Astrocyte (in vitro differentiated cells and primary cell): ENCODE results near the gene NEMP2.

ENCODE experiments used
- EZH2 ChIP-seq: IDR thresholded peaks from 2 replicates; pipeline ENCODE4 v1.6.1; 2012; ENCODE audit warnings: mild to moderate bottlenecking, low read length, inconsistent platforms; ENCODE audit not compliant: insufficient read depth
- TF ChIP-seq, protein P1 (sequence below): IDR thresholded peaks from 2 replicates; pipeline ENCODE4 v1.5.1; 2011; ENCODE audit warnings: low read depth, mild to moderate bottlenecking, inconsistent platforms, low read length, moderate library complexity; ENCODE audit not compliant: insufficient read depth

DNA sequence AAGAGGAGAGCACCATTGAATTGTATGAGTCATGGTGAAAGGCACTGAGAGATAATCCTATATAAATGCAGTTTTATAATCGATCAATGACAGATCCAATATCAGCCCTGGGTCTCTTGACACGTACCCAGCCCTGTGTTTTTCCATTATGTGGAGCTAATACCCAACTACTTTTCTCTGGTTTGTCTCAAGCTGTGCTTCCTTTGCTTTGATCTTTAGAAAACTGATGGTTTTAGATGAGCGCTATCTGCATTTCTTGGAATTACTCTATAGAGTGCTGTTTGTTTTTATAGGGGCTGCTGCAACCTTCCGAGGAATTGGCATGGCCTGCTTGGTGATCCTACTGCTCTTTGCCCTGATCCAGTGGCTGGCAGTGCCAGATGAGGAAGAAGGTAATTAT is 45.0 kb downstream of the NEMP2 start:
- no peak for TF ChIP-seq EZH2
- TF ChIP-seq, protein P1, sequence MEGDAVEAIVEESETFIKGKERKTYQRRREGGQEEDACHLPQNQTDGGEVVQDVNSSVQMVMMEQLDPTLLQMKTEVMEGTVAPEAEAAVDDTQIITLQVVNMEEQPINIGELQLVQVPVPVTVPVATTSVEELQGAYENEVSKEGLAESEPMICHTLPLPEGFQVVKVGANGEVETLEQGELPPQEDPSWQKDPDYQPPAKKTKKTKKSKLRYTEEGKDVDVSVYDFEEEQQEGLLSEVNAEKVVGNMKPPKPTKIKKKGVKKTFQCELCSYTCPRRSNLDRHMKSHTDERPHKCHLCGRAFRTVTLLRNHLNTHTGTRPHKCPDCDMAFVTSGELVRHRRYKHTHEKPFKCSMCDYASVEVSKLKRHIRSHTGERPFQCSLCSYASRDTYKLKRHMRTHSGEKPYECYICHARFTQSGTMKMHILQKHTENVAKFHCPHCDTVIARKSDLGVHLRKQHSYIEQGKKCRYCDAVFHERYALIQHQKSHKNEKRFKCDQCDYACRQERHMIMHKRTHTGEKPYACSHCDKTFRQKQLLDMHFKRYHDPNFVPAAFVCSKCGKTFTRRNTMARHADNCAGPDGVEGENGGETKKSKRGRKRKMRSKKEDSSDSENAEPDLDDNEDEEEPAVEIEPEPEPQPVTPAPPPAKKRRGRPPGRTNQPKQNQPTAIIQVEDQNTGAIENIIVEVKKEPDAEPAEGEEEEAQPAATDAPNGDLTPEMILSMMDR: no peak
